ENCODE measurements around the gene MELTF. TPM values are rescaled to one million over a fixed set of nuclear protein-coding genes. Genes with fewer than 3 reads are reported as not detected.

The MELTF gene
- total and polyA plus RNA-seq, 12 donors = 0.47 to 11.3 (median 1.4) TPM; not detected in 1

GRCh38 chr3:196971094-196971698 lies 58.4 kb downstream of the MELTF start:
- H3K4me3 ChIP-seq = no peak overlapping the region
- peak in 1 of 7 donors; percentile 42 for DNase-seq
- H3K27me3 ChIP-seq = no peaks in the 10 kb centered on the region
- 71 to 85% (median 74%) methylated on average over 6 to 7 of the region's 7 CpGs for WGBS, 4 donors
- no peak for TF ChIP-seq CTCF (IDR thresholded peaks at IDR 0.05)
- no peak for TF ChIP-seq POLR2A (IDR thresholded peaks at IDR 0.05)
- peaks cover 3 to 9% of the 10 kb centered on the region in 2 donors for H3K4me1 ChIP-seq (replicated peaks in 1 of 2)
- no peak overlapping the region for H3K27ac ChIP-seq
- H3K36me3 ChIP-seq (replicated peaks in 1 of 2) = no peaks in the 10 kb centered on the region
- intact Hi-C loops (cut with DNase I) = no loop called here
- no peaks in the 10 kb centered on the region for H3K9me3 ChIP-seq (replicated peaks in 1 of 3)

- no peaks in the 10 kb centered on the region for H3K9me3 ChIP-seq (replicated peaks in 1 of 3)
- WGBS, 4 donors = 71 to 92% (median 86%) methylated on average over 12 to 15 of the region's 15 CpGs
- peaks cover 3 to 9% of the 10 kb centered on the region in 2 donors for H3K4me1 ChIP-seq (replicated peaks in 1 of 2)
- no peaks in the 10 kb centered on the region for H3K27me3 ChIP-seq
- DNase-seq = peak in 1 of 7 donors; percentile 24
- no peak overlapping the region for H3K4me3 ChIP-seq
- no peaks in the 10 kb centered on the region for H3K36me3 ChIP-seq (replicated peaks in 1 of 2)
- TF ChIP-seq POLR2A (IDR thresholded peaks at IDR 0.05) (no peak), CTCF (IDR thresholded peaks at IDR 0.05) (no peak)
- intact Hi-C loops (cut with DNase I) = no loop called here
- H3K27ac ChIP-seq = no peak overlapping the region
Observed at GRCh38 chr3:196970547-196971093, 59.0 kb downstream of the MELTF start.

- 8 to 55% (median 25%) methylated on average over 15 to 100 of the region's 100 CpGs for WGBS, 4 donors
- no peaks in the 10 kb centered on the region for H3K9me3 ChIP-seq (replicated peaks in 1 of 3)
- no peak for TF ChIP-seq POLR2A (IDR thresholded peaks at IDR 0.05)
- TF ChIP-seq CTCF (IDR thresholded peaks at IDR 0.05) = peak in 3 of 6 experiments; percentile 92 to 97 (median 93)
- H3K27me3 ChIP-seq = no peaks in the 10 kb centered on the region
- peak overlapping the region in 3 of 4 donors; percentile 45 to 96 (median 50) for H3K4me3 ChIP-seq
- DNase-seq = peak in 6 of 7 donors; percentile 40 to 67 (median 56)
- H3K27ac ChIP-seq = peak overlapping the region in 2 of 5 donors; percentile 41 to 72
- no peaks in the 10 kb centered on the region for H3K36me3 ChIP-seq (replicated peaks in 1 of 2)
- intact Hi-C loops (cut with DNase I) = loop anchor here (5.0 to 10.0 kb wide), 2 partner anchors 125 to 133 kb away; no protein-coding TSS in a partner anchor
- peaks cover 3 to 9% of the 10 kb centered on the region in 2 donors for H3K4me1 ChIP-seq (replicated peaks in 1 of 2)
Observed at GRCh38 chr3:196969660-196970546, 59.7 kb downstream of the MELTF start.

GRCh38 chr3:196969134-196969659 lies 60.4 kb downstream of the MELTF start:
- peak in 2 of 7 donors; percentile 10 to 52 for DNase-seq
- 0 to 4% (median 0%) methylated on average over 10 to 72 of the region's 72 CpGs for WGBS, 4 donors
- H3K36me3 ChIP-seq (replicated peaks in 1 of 2) = no peaks in the 10 kb centered on the region
- H3K9me3 ChIP-seq (replicated peaks in 1 of 3) = no peaks in the 10 kb centered on the region
- H3K4me1 ChIP-seq (replicated peaks in 1 of 2) = peaks cover 3 to 9% of the 10 kb centered on the region in 2 donors
- no peak for TF ChIP-seq CTCF (IDR thresholded peaks at IDR 0.05)
- peak overlapping the region in 2 of 5 donors; percentile 41 to 72 for H3K27ac ChIP-seq
- no peaks in the 10 kb centered on the region for H3K27me3 ChIP-seq
- intact Hi-C loops (cut with DNase I) = loop anchor here (5.0 to 10.0 kb wide), 2 partner anchors 124 to 132 kb away; no protein-coding TSS in a partner anchor
- peak overlapping the region; percentile 33 to 96 (median 48) for H3K4me3 ChIP-seq

All from adrenal gland (tissue), 12 donors.